CD14-positive monocyte (primary cell): Measurements from ENCODE around the gene METTL25B. TPM values are rescaled to one million over a fixed set of nuclear protein-coding genes. Genes with fewer than 3 reads are reported as not detected.

ENCODE experiments used
- DNase-seq, 3 donors: peaks; one replicate each; pipeline ENCODE4 v3.0.0-alpha.2; 2011 to 2022
- H2AFZ ChIP-seq: 2 replicates; pipeline ENCODE4 v1.6.0; 2012; ENCODE audit warnings: mild to moderate bottlenecking, low read depth, low read length, inconsistent platforms; ENCODE audit not compliant: insufficient read depth, poor library complexity, severe bottlenecking
- H3K27ac ChIP-seq, 2 donors: 1 replicate in 1 of 2; 2 replicates in 1 of 2; pipeline ENCODE4 v1.5.1; 2012 to 2013; ENCODE audit warnings: low read length in 2 of 2, control low read depth in 1 of 2, inconsistent platforms in 1 of 2, low read depth in 1 of 2, mild to moderate bottlenecking in 1 of 2
- H3K27me3 ChIP-seq, 2 donors: one replicate each; pipeline versions ENCODE4 v1.6.0 to v1.6.1; 2011 to 2013; ENCODE audit warnings: low read length in 2 of 2; ENCODE audit not compliant: control insufficient read depth in 2 of 2, insufficient read depth in 2 of 2
- H3K36me3 ChIP-seq, 2 donors: replicated peaks in 1 of 2; 1 replicate in 1 of 2; 2 replicates in 1 of 2; pipeline versions ENCODE4 v1.5.1 to v1.6.1; 2012 to 2013; ENCODE audit warnings: low read length in 2 of 2, control low read depth in 1 of 2, inconsistent platforms in 1 of 2, mild to moderate bottlenecking in 1 of 2; ENCODE audit not compliant: insufficient read depth in 2 of 2, control insufficient read depth in 1 of 2
- H3K4me1 ChIP-seq, 2 donors: 1 replicate in 1 of 2; 2 replicates in 1 of 2; pipeline versions ENCODE4 v1.5.1 to v1.6.1; 2012 to 2013; ENCODE audit warnings: low read length in 2 of 2, control low read depth in 1 of 2, inconsistent platforms in 1 of 2, mild to moderate bottlenecking in 1 of 2, moderate library complexity in 1 of 2; ENCODE audit not compliant: insufficient read depth in 2 of 2, control insufficient read depth in 1 of 2
- H3K4me2 ChIP-seq: replicated peaks from 2 replicates; pipeline ENCODE3; 2012; ENCODE audit warnings: low read length, moderate library complexity, mild to moderate bottlenecking; ENCODE audit not compliant: poor library complexity, severe bottlenecking; ENCODE audit errors: extremely low read depth
- H3K4me3 ChIP-seq, 3 experiments: fragments of 200-600 bp in 1 of 3; sonication (generic) in 1 of 3; replicated peaks in 1 of 3; 1 replicate in 2 of 3; 2 replicates in 1 of 3; pipeline ENCODE4 v1.5.1; 2011 to 2013; ENCODE audit warnings: low read length in 3 of 3, mild to moderate bottlenecking in 3 of 3, control low read depth in 2 of 3, low read depth in 2 of 3, inconsistent platforms in 1 of 3, moderate library complexity in 1 of 3
- H3K79me2 ChIP-seq: 2 replicates; pipeline ENCODE4 v1.6.0; 2012; ENCODE audit warnings: mild to moderate bottlenecking, control low read depth, inconsistent platforms, low read length, moderate library complexity; ENCODE audit not compliant: insufficient read depth
- H3K9ac ChIP-seq: 2 replicates; pipeline ENCODE4 v1.6.0; 2017; ENCODE audit warnings: low read length, mild to moderate bottlenecking; ENCODE audit not compliant: insufficient read depth, poor library complexity, severe bottlenecking
- H3K9me3 ChIP-seq, 2 donors: replicated peaks in 1 of 2; 1 replicate in 1 of 2; 2 replicates in 1 of 2; pipeline versions ENCODE4 v1.5.1 to v1.6.1; 2012 to 2013; ENCODE audit warnings: low read length in 2 of 2, control low read depth in 1 of 2; ENCODE audit not compliant: control insufficient read depth in 1 of 2, insufficient read depth in 1 of 2
- H4K20me1 ChIP-seq: 2 replicates; pipeline ENCODE4 v1.6.0; 2012; ENCODE audit warnings: mild to moderate bottlenecking, low read length, control low read depth, moderate library complexity; ENCODE audit not compliant: insufficient read depth
- H3K27ac Mint-ChIP-seq, 7 donors: one replicate each; pipeline ENCODE4 v1.8.0; 2020; ENCODE audit warnings: mild to moderate bottlenecking in 7 of 7, mixed read lengths in 7 of 7, moderate library complexity in 6 of 7, inconsistent platforms in 2 of 7
- H3K27me3 Mint-ChIP-seq, 3 donors: one replicate each; pipeline ENCODE4 v1.8.0; 2021 to 2022; ENCODE audit warnings: low read depth in 3 of 3, mild to moderate bottlenecking in 3 of 3, mixed read lengths in 3 of 3, moderate library complexity in 3 of 3, inconsistent platforms in 1 of 3
- H3K36me3 Mint-ChIP-seq, 2 donors: one replicate each; pipeline ENCODE4 v1.8.0; 2020; ENCODE audit warnings: mixed read lengths in 2 of 2, inconsistent platforms in 1 of 2, mild to moderate bottlenecking in 1 of 2
- H3K4me1 Mint-ChIP-seq: one replicate; pipeline ENCODE4 v1.8.0; 2020; ENCODE audit warnings: mild to moderate bottlenecking, mixed read lengths
- H3K4me3 Mint-ChIP-seq, 2 donors: one replicate each; pipeline ENCODE4 v1.8.0; 2020; ENCODE audit warnings: mild to moderate bottlenecking in 2 of 2, mixed read lengths in 2 of 2, moderate library complexity in 1 of 2
- H3K9me3 Mint-ChIP-seq, 7 donors: one replicate each; pipeline ENCODE4 v1.8.0; 2020 to 2022; ENCODE audit warnings: mixed read lengths in 7 of 7, mild to moderate bottlenecking in 6 of 7, moderate library complexity in 6 of 7, inconsistent platforms in 2 of 7
- CTCF ChIP-seq: fragments of 200-600 bp; IDR thresholded peaks from one replicate; pipeline ENCODE4 v1.8.0; 2022; ENCODE audit warnings: antibody characterized with exemption, mild to moderate bottlenecking
- whole genome bisulfite sequencing: methylation state at CpG from one replicate; pipeline ENCODE4 v1.1.5; 2013; ENCODE audit warnings: missing lambda C conversion rate; ENCODE audit not compliant: insufficient coverage; 5-methylcytosine and 5-hydroxymethylcytosine counted together
- intact Hi-C, 2 donors: fragments of 100-400 bp; cut with micrococcal nuclease; formaldehyde crosslinking; loops; one replicate each; pipeline versions ENCODE4 v1.15.0 to v1.15.1; 2023
- polyA plus RNA-seq, 3 donors: library from polyadenylated mRNA; depleted of rRNA in 1 of 3; unstranded in 2 of 3; stranded (reverse) in 1 of 3; fragments of 300-500 nt in 2 of 3; fragments of >200 nt in 1 of 3; fragmentation: Illumina TruSeq in 2 of 3; gene quantifications; 1 replicate in 2 of 3; 2 replicates in 1 of 3; pipeline ENCODE4 v1.2.3, GENCODE V29; 2012 to 2021

The METTL25B gene
- polyA plus RNA-seq, 3 donors: 4.6 to 49.3 (median 4.8) TPM

- no peak overlapping the region for H3K4me2 ChIP-seq
- intact Hi-C loops: no loop called here
- no peak for TF ChIP-seq CTCF
- 92% methylated on average over 3 of the region's 4 CpGs for WGBS
- H3K36me3 ChIP-seq: no peaks in the 10 kb centered on the region
- peaks cover 28% of the 10 kb centered on the region for H3K4me1 Mint-ChIP-seq
- H3K4me3 ChIP-seq: no peak overlapping the region
- H2AFZ ChIP-seq: no peak overlapping the region
- DNase-seq: no peak
- no peak overlapping the region for H3K9ac ChIP-seq
- H3K36me3 Mint-ChIP-seq: peaks cover 10 to 16% of the 10 kb centered on the region in 2 donors
- peaks cover 43 to 56% (median 49%) of the 10 kb centered on the region in 3 donors for H3K27me3 Mint-ChIP-seq
- H3K4me1 ChIP-seq: peaks cover 20 to 22% of the 10 kb centered on the region in 2 donors
- H3K79me2 ChIP-seq: no peaks in the 10 kb centered on the region
- peak overlapping the region in 1 of 7 donors; percentile 40 for H3K27ac Mint-ChIP-seq
- H3K4me3 Mint-ChIP-seq: no peak overlapping the region
- H3K27ac ChIP-seq: no peak overlapping the region
- peaks cover 0 to 20% (median 10%) of the 10 kb centered on the region in 7 donors for H3K9me3 Mint-ChIP-seq
- peaks cover 32 to 46% of the 10 kb centered on the region in 2 donors for H3K27me3 ChIP-seq
- H3K9me3 ChIP-seq: peaks cover 0 to 15% of the 10 kb centered on the region in 2 donors
- H4K20me1 ChIP-seq: peaks cover 6% of the 10 kb centered on the region
These were observed 19.2 kb upstream of the METTL25B start for GRCh38 chr1:156709031-156709430.

DNA sequence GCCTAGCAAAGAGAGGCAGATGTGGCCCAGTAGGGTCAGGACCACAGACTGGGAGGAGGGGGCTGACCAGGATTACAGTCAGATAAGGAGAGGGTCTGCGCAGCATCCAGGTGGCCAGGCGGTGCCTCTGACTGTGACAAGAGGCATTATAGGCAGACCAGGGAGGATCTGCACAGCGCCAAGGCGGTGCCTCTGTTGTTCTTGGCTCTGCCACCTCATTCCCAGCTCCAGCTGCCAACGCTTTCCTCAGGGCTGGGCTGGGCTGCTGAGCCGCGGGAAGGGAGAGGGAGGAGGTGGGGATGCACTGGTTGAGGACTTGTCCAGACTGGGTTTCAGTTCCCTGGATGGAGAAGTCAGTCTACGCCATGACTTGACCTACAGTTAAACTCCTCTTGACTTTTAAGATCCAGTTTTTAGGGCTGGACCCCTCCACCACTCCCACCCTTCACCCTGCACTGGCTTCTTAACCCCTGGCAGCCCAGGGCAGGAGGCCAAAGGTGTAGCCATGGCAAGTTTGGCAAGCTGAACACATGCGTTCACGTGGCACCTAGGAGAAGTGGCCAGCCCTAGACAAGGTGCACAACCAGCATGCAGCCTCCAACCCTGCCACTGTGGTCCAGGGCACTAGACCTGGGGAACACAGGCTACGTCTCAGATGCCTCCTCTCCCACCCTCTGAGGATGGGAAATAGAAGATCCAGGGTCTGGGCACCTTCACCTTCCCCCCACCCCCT is 18.3 kb upstream of the METTL25B start:
- Histone ChIP-seq H3K9ac (no peak overlapping the region), H3K9me3 (peaks cover 0 to 10% of the 10 kb centered on the region in 2 donors), H4K20me1 (peaks cover 6% of the 10 kb centered on the region), H3K4me1 (peaks cover 17 to 18% of the 10 kb centered on the region in 2 donors), H3K4me3 (no peak overlapping the region), H3K79me2 (no peaks in the 10 kb centered on the region), H3K27me3 (peaks cover 23 to 37% of the 10 kb centered on the region in 2 donors), H3K27ac (no peak overlapping the region), H3K36me3 (no peaks in the 10 kb centered on the region), H2AFZ (no peak overlapping the region), H3K4me2 (no peak overlapping the region)
- H3K27ac Mint-ChIP-seq: peak overlapping the region in 1 of 7 donors; percentile 40
- DNase-seq: no peak
- no peak for TF ChIP-seq CTCF
- intact Hi-C loops: no loop called here
- peaks cover 34 to 48% (median 40%) of the 10 kb centered on the region in 3 donors for H3K27me3 Mint-ChIP-seq
- peaks cover 10 to 15% of the 10 kb centered on the region in 2 donors for H3K36me3 Mint-ChIP-seq
- H3K4me1 Mint-ChIP-seq: peaks cover 21% of the 10 kb centered on the region
- H3K9me3 Mint-ChIP-seq: peaks cover 0 to 16% (median 9%) of the 10 kb centered on the region in 7 donors
- WGBS: 97% methylated on average over 6 of the region's 11 CpGs
- H3K4me3 Mint-ChIP-seq: no peak overlapping the region
